Activated naive CD4-positive, alpha-beta T cell treated with anti-CD3 and anti-CD28 coated beads, Interleukin-2, amount 10 ng/mL, durations not matched to agents 7 days and 5 days (primary cell): ENCODE data around the gene HDAC10.
"Not testable (repeated sequence)": the region's sequence is repeated elsewhere in the genome, so short reads cannot be mapped to it uniquely, and the experiment has no call there.

Experiments
- CTCF ChIA-PET: fragments of 350-600 bp; sonication (Branson Sonifier 250); formaldehyde crosslinking; loops from one replicate; lab custom pipeline; 2021; ENCODE audit warnings: antibody characterized with exemption; lab: Charles Lee
- DNase-seq: peaks from one replicate; pipeline ENCODE4 v3.0.0-alpha.2; 2020
- H3K27ac Mint-ChIP-seq: one replicate; pipeline ENCODE4 v1.8.0; 2021; ENCODE audit warnings: mild to moderate bottlenecking, moderate library complexity, mixed read lengths
- H3K27me3 Mint-ChIP-seq: one replicate; pipeline ENCODE4 v1.8.0; 2021; ENCODE audit warnings: mild to moderate bottlenecking, mixed read lengths
- H3K36me3 Mint-ChIP-seq: one replicate; pipeline ENCODE4 v1.8.0; 2021; ENCODE audit warnings: mixed read lengths
- H3K4me1 Mint-ChIP-seq: one replicate; pipeline ENCODE4 v1.8.0; 2021; ENCODE audit warnings: mixed read lengths
- H3K4me3 Mint-ChIP-seq: one replicate; pipeline ENCODE4 v1.8.0; 2021; ENCODE audit warnings: mild to moderate bottlenecking, moderate library complexity, mixed read lengths
- H3K9me3 Mint-ChIP-seq: one replicate; pipeline ENCODE4 v1.8.0; 2021; ENCODE audit warnings: mixed read lengths

HDAC10 gene

DNA sequence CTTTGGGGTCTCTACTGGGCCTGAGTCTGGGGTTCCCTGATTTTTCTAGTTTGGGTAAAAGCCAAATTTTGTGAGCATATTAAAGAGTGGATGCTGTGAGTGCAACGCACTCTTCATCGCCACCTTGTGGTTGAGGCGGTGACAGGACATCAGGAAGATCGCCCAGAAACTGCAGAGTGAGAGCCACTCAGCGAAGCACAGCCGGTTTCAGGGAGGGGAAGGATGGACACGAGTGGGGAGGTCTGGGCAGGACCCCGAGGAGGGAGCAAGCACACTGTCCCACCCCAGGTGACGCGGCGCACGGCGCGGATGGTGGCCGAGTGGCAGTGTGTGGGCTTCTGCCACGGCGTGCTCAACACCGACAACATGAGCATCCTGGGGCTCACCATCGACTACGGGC, 41.2 kb downstream of the HDAC10 start:
- H3K36me3 Mint-ChIP-seq, result peaks cover 35% of the 10 kb centered on the region
- no peak overlapping the region for H3K27ac Mint-ChIP-seq
- H3K4me3 Mint-ChIP-seq, result no peak overlapping the region

GRCh38 chr22:50208939-50209892, 41.8 kb downstream of the HDAC10 start:
- no peak overlapping the region for H3K27ac Mint-ChIP-seq
- no peak for DNase-seq
- H3K36me3 Mint-ChIP-seq, result peaks cover 37% of the 10 kb centered on the region
- H3K9me3 Mint-ChIP-seq, result no peaks in the 10 kb centered on the region
- H3K4me3 Mint-ChIP-seq, result no peak overlapping the region
- no peaks in the 10 kb centered on the region for H3K27me3 Mint-ChIP-seq
- peaks cover 11% of the 10 kb centered on the region for H3K4me1 Mint-ChIP-seq
- CTCF ChIA-PET, result interaction anchor here (0.6 to 2.1 kb wide), 5 partner anchors 9 to 92 kb away, joined by 3 to 14 read pairs (median 4); no protein-coding TSS in a partner anchor

More for the DNA sequence above, 41.2 kb downstream of the HDAC10 start:
- Mint-ChIP-seq H3K4me1 (peaks cover 7% of the 10 kb centered on the region), H3K27me3 (no peaks in the 10 kb centered on the region), H3K9me3 (no peaks in the 10 kb centered on the region)
- DNase-seq, result peak; percentile 82
- CTCF ChIA-PET, result no interaction called here

- Mint-ChIP-seq H3K27me3 (no peaks in the 10 kb centered on the region), H3K9me3 (no peaks in the 10 kb centered on the region), H3K4me1 (peaks cover 15% of the 10 kb centered on the region), H3K36me3 (peaks cover 38% of the 10 kb centered on the region), H3K4me3 (no peak overlapping the region), H3K27ac (no peak overlapping the region)
- CTCF ChIA-PET, result interaction anchor here (0.6 to 2.1 kb wide), 6 partner anchors 10 to 91 kb away, joined by 3 to 14 read pairs (median 5); no protein-coding TSS in a partner anchor
- DNase-seq, result no peak
These were observed 42.6 kb downstream of the HDAC10 start for GRCh38 chr22:50208430-50208938.

GRCh38 chr22:50207383-50208140, 43.5 kb downstream of the HDAC10 start:
- CTCF ChIA-PET, result interaction anchor here (1.3 to 2.1 kb wide), 4 partner anchors 13 to 63 kb away, joined by 4 to 14 read pairs (median 6); no protein-coding TSS in a partner anchor
- H3K27me3 Mint-ChIP-seq, result no peaks in the 10 kb centered on the region
- H3K4me3 Mint-ChIP-seq, result no peak overlapping the region
- peaks cover 22% of the 10 kb centered on the region for H3K4me1 Mint-ChIP-seq
- no peaks in the 10 kb centered on the region for H3K9me3 Mint-ChIP-seq
- no peak for DNase-seq
- H3K27ac Mint-ChIP-seq, result no peak overlapping the region
- H3K36me3 Mint-ChIP-seq, result peaks cover 37% of the 10 kb centered on the region

GRCh38 chr22:50206599-50206998, 44.5 kb downstream of the HDAC10 start:
- peaks cover 37% of the 10 kb centered on the region for H3K36me3 Mint-ChIP-seq
- peaks cover 29% of the 10 kb centered on the region for H3K4me1 Mint-ChIP-seq
- H3K27ac Mint-ChIP-seq, result no peak overlapping the region
- H3K4me3 Mint-ChIP-seq, result no peak overlapping the region
- no peak for DNase-seq
- CTCF ChIA-PET, result interaction anchor here (0.9 kb wide), 1 partner anchor 54 kb away, joined by 3 read pairs; the partner anchor contains the start of gene MAPK12
- H3K27me3 Mint-ChIP-seq, result no peaks in the 10 kb centered on the region
- H3K9me3 Mint-ChIP-seq, result no peaks in the 10 kb centered on the region

DNA sequence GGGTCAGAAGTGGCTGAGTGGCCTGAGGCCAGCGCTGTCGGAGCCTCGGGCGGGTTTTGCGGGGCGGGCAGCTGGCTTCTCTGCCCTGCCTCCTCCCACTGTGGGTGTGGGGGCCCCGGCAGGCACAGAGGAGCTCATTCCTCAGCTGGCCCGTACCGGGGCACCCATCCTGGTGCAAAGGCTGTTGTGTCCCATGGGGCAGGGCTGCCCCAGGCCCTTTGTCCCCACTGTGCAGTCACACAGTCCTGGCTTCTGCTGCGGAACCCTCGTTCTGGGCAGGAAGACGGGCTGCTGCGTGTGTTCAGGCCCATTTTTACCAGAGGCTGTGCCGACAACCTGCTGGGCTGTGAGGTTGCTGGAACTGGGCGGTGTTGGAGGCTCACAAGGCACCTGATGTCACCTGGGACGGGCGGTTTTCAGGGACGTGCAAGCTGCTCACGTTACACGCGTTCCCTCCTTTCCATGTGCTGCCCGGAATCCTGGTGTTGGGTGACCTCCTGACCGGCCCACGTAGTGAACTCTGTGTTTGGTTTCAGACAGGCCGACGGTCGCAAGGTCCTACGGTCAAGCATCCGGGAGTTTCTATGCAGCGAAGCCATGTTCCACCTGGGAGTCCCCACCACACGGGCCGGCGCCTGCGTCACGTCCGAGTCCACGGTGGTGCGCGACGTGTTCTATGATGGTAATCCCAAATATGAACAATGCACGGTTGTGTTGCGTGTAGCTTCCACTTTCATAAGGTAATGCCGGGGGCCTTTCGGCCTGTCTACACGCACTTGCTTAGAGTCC, 45.1 kb downstream of the HDAC10 start:
- Mint-ChIP-seq H3K9me3 (no peaks in the 10 kb centered on the region), H3K4me3 (no peak overlapping the region), H3K27ac (no peak overlapping the region), H3K27me3 (no peaks in the 10 kb centered on the region), H3K36me3 (peaks cover 37% of the 10 kb centered on the region), H3K4me1 (peaks cover 29% of the 10 kb centered on the region)
- no peak for DNase-seq
- CTCF ChIA-PET, result interaction anchor here (0.6 to 0.9 kb wide), 2 partner anchors 55 to 252 kb away, joined by 3 to 4 read pairs; partner anchors contain the start of gene MAPK12

GRCh38 chr22:50204998-50205397, 46.1 kb downstream of the HDAC10 start:
- H3K36me3 Mint-ChIP-seq, result peaks cover 36% of the 10 kb centered on the region
- H3K4me3 Mint-ChIP-seq, H3K27me3 Mint-ChIP-seq, H3K27ac Mint-ChIP-seq, H3K9me3 Mint-ChIP-seq, DNase-seq: not testable (repeated sequence)
- CTCF ChIA-PET, result interaction anchor here (0.6 kb wide), 1 partner anchor 253 kb away, joined by 4 read pairs; no protein-coding TSS in a partner anchor
- peaks cover 29% of the 10 kb centered on the region for H3K4me1 Mint-ChIP-seq

- Mint-ChIP-seq H3K27me3 (no peaks in the 10 kb centered on the region), H3K27ac (no peak overlapping the region), H3K36me3 (peaks cover 35% of the 10 kb centered on the region), H3K9me3 (no peaks in the 10 kb centered on the region), H3K4me3 (no peak overlapping the region), H3K4me1 (peaks cover 27% of the 10 kb centered on the region)
- CTCF ChIA-PET, result no interaction called here
- DNase-seq, result no peak
These were observed 46.5 kb downstream of the HDAC10 start for GRCh38 chr22:50204571-50204970.

GRCh38 chr22:50203288-50203687, 47.8 kb downstream of the HDAC10 start:
- Mint-ChIP-seq H3K27me3 (no peaks in the 10 kb centered on the region), H3K36me3 (peaks cover 35% of the 10 kb centered on the region), H3K9me3 (no peaks in the 10 kb centered on the region), H3K4me3 (no peak overlapping the region), H3K4me1 (peaks cover 30% of the 10 kb centered on the region), H3K27ac (no peak overlapping the region)
- DNase-seq, result no peak
- CTCF ChIA-PET, result interaction anchor here (1.0 kb wide), 1 partner anchor 55 kb away, joined by 4 read pairs; no protein-coding TSS in a partner anchor

DNA sequence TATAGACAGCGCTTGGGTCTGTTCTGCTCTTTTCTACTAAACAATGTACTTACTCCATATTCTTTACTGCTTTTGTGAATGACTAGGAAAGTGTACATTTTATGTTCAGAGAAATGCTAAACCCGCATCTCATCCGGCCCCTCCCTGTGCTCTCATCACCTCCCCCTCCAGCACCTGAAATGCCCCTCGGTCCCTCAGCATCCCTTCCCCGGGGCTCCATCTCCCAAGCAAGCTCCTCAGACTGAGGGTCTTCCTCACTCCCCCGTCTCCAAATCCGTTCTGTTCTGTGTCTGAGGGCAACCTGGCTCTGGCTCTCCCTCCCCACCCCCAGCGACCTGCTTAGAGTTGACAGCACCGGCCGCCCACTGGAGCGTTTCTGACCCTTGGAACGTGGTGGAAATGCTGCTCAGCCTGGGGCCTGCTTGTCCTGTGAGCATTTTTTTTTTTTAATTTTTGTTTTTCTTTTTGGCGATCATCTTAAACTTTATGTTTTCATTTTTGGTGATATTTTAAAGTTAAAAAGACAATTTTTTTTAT, 48.9 kb downstream of the HDAC10 start:
- peak overlapping the region; percentile 75 for H3K27ac Mint-ChIP-seq

GRCh38 chr22:50201191-50202129, 49.6 kb downstream of the HDAC10 start:
- peak; percentile 42 for DNase-seq
- peaks cover 32% of the 10 kb centered on the region for H3K36me3 Mint-ChIP-seq
- no peaks in the 10 kb centered on the region for H3K9me3 Mint-ChIP-seq
- H3K4me3 Mint-ChIP-seq, result peak overlapping the region; percentile 87
- no peaks in the 10 kb centered on the region for H3K27me3 Mint-ChIP-seq
- H3K27ac Mint-ChIP-seq, result peak overlapping the region; percentile 75
- H3K4me1 Mint-ChIP-seq, result peaks cover 30% of the 10 kb centered on the region
- CTCF ChIA-PET, result interaction anchor here (1.3 kb wide), 1 partner anchor 10 kb away, joined by 5 read pairs; no protein-coding TSS in a partner anchor

More for the DNA sequence above, 48.9 kb downstream of the HDAC10 start:
- CTCF ChIA-PET, result interaction anchor here (1.3 kb wide), 1 partner anchor 9 kb away, joined by 5 read pairs; no protein-coding TSS in a partner anchor
- Mint-ChIP-seq H3K27me3 (no peaks in the 10 kb centered on the region), H3K4me1 (peaks cover 30% of the 10 kb centered on the region), H3K9me3 (no peaks in the 10 kb centered on the region), H3K36me3 (peaks cover 33% of the 10 kb centered on the region), H3K4me3 (peak overlapping the region; percentile 87)
- DNase-seq, result no peak
